H9 (cell line): Measurements from ENCODE around the gene NEURL4. TPM values are rescaled to one million over a fixed set of nuclear protein-coding genes. Genes with fewer than 3 reads are reported as not detected.
"Not testable (repeated sequence)": the region's sequence is repeated elsewhere in the genome, so short reads cannot be mapped to it uniquely, and the experiment has no call there.

Experiments
- DNase-seq: peaks from one replicate; pipeline ENCODE4 v3.0.0-alpha.2; 2017
- H2AFZ ChIP-seq: one replicate; pipeline ENCODE4 v1.6.1; 2013; ENCODE audit warnings: mild to moderate bottlenecking, low read length, control low read depth, moderate library complexity
- H2AK5ac ChIP-seq: 2 replicates; pipeline ENCODE4 v1.6.1; 2013; ENCODE audit warnings: low read length, control low read depth, mixed read lengths; ENCODE audit not compliant: insufficient read length
- H2BK120ac ChIP-seq: one replicate; pipeline ENCODE4 v1.6.1; 2013; ENCODE audit warnings: low read depth, mild to moderate bottlenecking, low read length, control low read depth, inconsistent platforms; ENCODE audit not compliant: poor library complexity, severe bottlenecking
- H2BK12ac ChIP-seq: 2 replicates; pipeline ENCODE4 v1.6.1; 2013; ENCODE audit warnings: low read length, control low read depth, mixed read lengths, low read depth; ENCODE audit not compliant: insufficient read length
- H2BK15ac ChIP-seq: 2 replicates; pipeline ENCODE4 v1.6.1; 2013; ENCODE audit warnings: low read depth, low read length, control low read depth
- H2BK20ac ChIP-seq: one replicate; pipeline ENCODE4 v1.6.1; 2013; ENCODE audit warnings: low read depth, mild to moderate bottlenecking, low read length, control low read depth, inconsistent platforms; ENCODE audit not compliant: poor library complexity, severe bottlenecking
- H2BK5ac ChIP-seq: 2 replicates; pipeline ENCODE4 v1.6.1; 2013; ENCODE audit warnings: low read length, control low read depth, mixed read lengths; ENCODE audit not compliant: insufficient read length
- H3K14ac ChIP-seq: 2 replicates; pipeline ENCODE4 v1.6.1; 2013; ENCODE audit warnings: low read length, control low read depth; ENCODE audit not compliant: insufficient read depth
- H3K18ac ChIP-seq: 2 replicates; pipeline ENCODE4 v1.6.1; 2013; ENCODE audit warnings: low read depth, mild to moderate bottlenecking, mixed read lengths, low read length, control low read depth; ENCODE audit not compliant: insufficient read length
- H3K23ac ChIP-seq: 2 replicates; pipeline ENCODE4 v1.6.1; 2013; ENCODE audit warnings: low read length, control low read depth, mixed read lengths, low read depth; ENCODE audit not compliant: insufficient read length
- H3K23me2 ChIP-seq: 2 replicates; pipeline ENCODE4 v1.6.1; 2013; ENCODE audit warnings: low read depth, mild to moderate bottlenecking, mixed read lengths, low read length, control low read depth; ENCODE audit not compliant: insufficient read length, poor library complexity, severe bottlenecking
- H3K27ac ChIP-seq: 2 replicates; pipeline ENCODE4 v1.5.1; 2013; ENCODE audit warnings: low read length, control low read depth, mixed read lengths, low read depth; ENCODE audit not compliant: insufficient read length
- H3K27me3 ChIP-seq: 2 replicates; pipeline ENCODE4 v1.6.1; 2013; ENCODE audit warnings: low read length, control low read depth, inconsistent platforms; ENCODE audit not compliant: insufficient read depth
- H3K4ac ChIP-seq: 2 replicates; pipeline ENCODE4 v1.6.1; 2013; ENCODE audit warnings: low read depth, mild to moderate bottlenecking, control low read depth, inconsistent platforms, low read length, moderate library complexity
- H3K4me1 ChIP-seq: 2 replicates; pipeline ENCODE4 v1.6.1; 2013; ENCODE audit warnings: low read length, control low read depth, inconsistent platforms; ENCODE audit not compliant: insufficient read depth
- H3K4me2 ChIP-seq: 2 replicates; pipeline ENCODE4 v1.6.1; 2013; ENCODE audit warnings: low read length, control low read depth, mixed read lengths; ENCODE audit not compliant: insufficient read length, insufficient read depth
- H3K56ac ChIP-seq: 2 replicates; pipeline ENCODE4 v1.6.1; 2013; ENCODE audit warnings: low read depth, mild to moderate bottlenecking, mixed read lengths, low read length, control low read depth; ENCODE audit not compliant: insufficient read length
- H3K79me1 ChIP-seq: 2 replicates; pipeline ENCODE4 v1.6.1; 2013; ENCODE audit warnings: low read depth, mild to moderate bottlenecking, moderate library complexity, low read length, control low read depth, inconsistent platforms; ENCODE audit not compliant: insufficient read depth, poor library complexity, severe bottlenecking
- H3K79me2 ChIP-seq: 2 replicates; pipeline ENCODE4 v1.6.1; 2013; ENCODE audit warnings: low read length, control low read depth, inconsistent platforms; ENCODE audit not compliant: insufficient read depth
- H3K9ac ChIP-seq: 2 replicates; pipeline ENCODE4 v1.6.1; 2013; ENCODE audit warnings: low read length, control low read depth, mixed read lengths; ENCODE audit not compliant: insufficient read length; ENCODE audit errors: extremely low read depth
- H3K9me3 ChIP-seq: one replicate; pipeline ENCODE4 v1.6.1; 2013; ENCODE audit warnings: low read depth, low read length, inconsistent platforms; ENCODE audit not compliant: control insufficient read depth
- H3T11ph ChIP-seq: one replicate; pipeline ENCODE4 v1.6.1; 2013; ENCODE audit warnings: mild to moderate bottlenecking, low read length, control low read depth, inconsistent platforms
- H4K20me1 ChIP-seq: one replicate; pipeline ENCODE4 v1.6.1; 2013; ENCODE audit not compliant: control insufficient read depth, insufficient read length, insufficient read depth
- H4K5ac ChIP-seq: 2 replicates; pipeline ENCODE4 v1.6.1; 2013; ENCODE audit warnings: low read depth, mild to moderate bottlenecking, mixed read lengths, low read length, control low read depth; ENCODE audit not compliant: insufficient read length
- H4K8ac ChIP-seq: replicated peaks from 2 replicates; pipeline ENCODE4 v1.6.1; 2013; ENCODE audit warnings: low read length, control low read depth, mixed read lengths, low read depth; ENCODE audit not compliant: insufficient read length
- H4K91ac ChIP-seq: 2 replicates; pipeline ENCODE4 v1.6.1; 2013; ENCODE audit warnings: low read depth, mild to moderate bottlenecking, moderate library complexity, mixed read lengths, low read length, control low read depth; ENCODE audit not compliant: insufficient read length
- H3K27ac Mint-ChIP-seq, 3 experiments: 2 replicates in 2 of 3; 3 replicates in 1 of 3; pipeline ENCODE4 v1.8.0; 2020 to 2021; ENCODE audit warnings: mixed read lengths in 3 of 3, mild to moderate bottlenecking in 1 of 3, moderate library complexity in 1 of 3
- H3K27me3 Mint-ChIP-seq: 2 replicates; pipeline ENCODE4 v1.8.0; 2021; ENCODE audit warnings: low read depth, mild to moderate bottlenecking, moderate library complexity, mixed read lengths
- H3K36me3 Mint-ChIP-seq, 3 experiments: 2 replicates in 2 of 3; 3 replicates in 1 of 3; pipeline ENCODE4 v1.8.0; 2020 to 2021; ENCODE audit warnings: low read depth in 3 of 3, mixed read lengths in 3 of 3; ENCODE audit not compliant: insufficient read depth in 1 of 3
- H3K4me1 Mint-ChIP-seq, 2 experiments: 2 replicates each; pipeline ENCODE4 v1.8.0; 2020; ENCODE audit warnings: mixed read lengths in 2 of 2
- H3K4me3 Mint-ChIP-seq, 2 experiments: 2 replicates in 1 of 2; 3 replicates in 1 of 2; pipeline ENCODE4 v1.8.0; 2020 to 2021; ENCODE audit warnings: mild to moderate bottlenecking in 2 of 2, mixed read lengths in 2 of 2, moderate library complexity in 1 of 2
- H3K9me3 Mint-ChIP-seq, 2 experiments: 2 replicates in 1 of 2; 3 replicates in 1 of 2; pipeline ENCODE4 v1.8.0; 2020; ENCODE audit warnings: mild to moderate bottlenecking in 2 of 2, mixed read lengths in 2 of 2, moderate library complexity in 1 of 2
- WGBS: extraction: QIAGEN DNeasy Blood & Tissue Kit; methylation state at CpG from one replicate; pipeline ENCODE4 v1.1.7; 2013; ENCODE audit warnings: missing lambda C conversion rate, low lambda C conversion rate, mixed read lengths; ENCODE audit not compliant: insufficient read length; ENCODE audit errors: extremely low coverage; 5-methylcytosine and 5-hydroxymethylcytosine counted together
- total RNA-seq: library from RNA; stranded (reverse); gene quantifications from 2 replicates; pipeline ENCODE4 v1.2.1, GENCODE V29; 2021
- TF ChIP-seq, protein P1 (sequence below): fragments of 200-600 bp; sonication (generic); conservative IDR thresholded peaks from 3 replicates; pipeline ENCODE4 v1.8.0; 2021; ENCODE audit warnings: antibody characterized with exemption, mild to moderate bottlenecking

Gene NEURL4
- total RNA-seq, 1 experiment from 2014 or later = 54.8 TPM

- Histone ChIP-seq H3K56ac (no peak overlapping the region), H3K18ac (no peak overlapping the region), H3K23ac (no peak overlapping the region), H2AK5ac (no peak overlapping the region), H3K79me2 (no peaks in the 10 kb centered on the region), H3T11ph (no peak overlapping the region), H4K8ac (no peak overlapping the region), H3K4me2 (no peak overlapping the region), H3K9me3 (no peaks in the 10 kb centered on the region), H2BK120ac (no peak overlapping the region), H3K9ac (no peak overlapping the region), H3K27me3 (no peaks in the 10 kb centered on the region), H2AFZ (no peak overlapping the region), H2BK12ac (no peak overlapping the region), H4K5ac (no peak overlapping the region), H2BK5ac (no peak overlapping the region), H3K23me2 (no peaks in the 10 kb centered on the region), H3K27ac (no peak overlapping the region), H3K14ac (no peak overlapping the region), H2BK15ac (no peak overlapping the region), H2BK20ac (no peak overlapping the region), H3K4me1 (peaks cover 4% of the 10 kb centered on the region; the same call in 1 of the 2 replicates), H4K20me1 (no peaks in the 10 kb centered on the region), H3K79me1 (no peaks in the 10 kb centered on the region), H4K91ac (no peak overlapping the region), H3K4ac (no peak overlapping the region)
- Mint-ChIP-seq H3K27ac (no peak overlapping the region), H3K9me3 (no peaks in the 10 kb centered on the region), H3K27me3 (no peaks in the 10 kb centered on the region; the same call in 1 of the 2 replicates), H3K4me1 (peaks cover 12 to 26% of the 10 kb centered on the region in 2 experiments), H3K36me3 (peaks cover 0 to 2% (median 0%) of the 10 kb centered on the region in 3 experiments; a peak in 2 of 7 replicates), H3K4me3 (no peak overlapping the region)
- TF ChIP-seq, protein P1, sequence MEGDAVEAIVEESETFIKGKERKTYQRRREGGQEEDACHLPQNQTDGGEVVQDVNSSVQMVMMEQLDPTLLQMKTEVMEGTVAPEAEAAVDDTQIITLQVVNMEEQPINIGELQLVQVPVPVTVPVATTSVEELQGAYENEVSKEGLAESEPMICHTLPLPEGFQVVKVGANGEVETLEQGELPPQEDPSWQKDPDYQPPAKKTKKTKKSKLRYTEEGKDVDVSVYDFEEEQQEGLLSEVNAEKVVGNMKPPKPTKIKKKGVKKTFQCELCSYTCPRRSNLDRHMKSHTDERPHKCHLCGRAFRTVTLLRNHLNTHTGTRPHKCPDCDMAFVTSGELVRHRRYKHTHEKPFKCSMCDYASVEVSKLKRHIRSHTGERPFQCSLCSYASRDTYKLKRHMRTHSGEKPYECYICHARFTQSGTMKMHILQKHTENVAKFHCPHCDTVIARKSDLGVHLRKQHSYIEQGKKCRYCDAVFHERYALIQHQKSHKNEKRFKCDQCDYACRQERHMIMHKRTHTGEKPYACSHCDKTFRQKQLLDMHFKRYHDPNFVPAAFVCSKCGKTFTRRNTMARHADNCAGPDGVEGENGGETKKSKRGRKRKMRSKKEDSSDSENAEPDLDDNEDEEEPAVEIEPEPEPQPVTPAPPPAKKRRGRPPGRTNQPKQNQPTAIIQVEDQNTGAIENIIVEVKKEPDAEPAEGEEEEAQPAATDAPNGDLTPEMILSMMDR = no peak
- no peak for DNase-seq
- no CpG with 5 or more reads among the region's 2 CpGs for WGBS
These were observed 11.0 kb upstream of the NEURL4 start for GRCh38 chr17:7340179-7340578.

- H4K91ac ChIP-seq, H3K23me2 ChIP-seq, H4K8ac ChIP-seq, H3K36me3 Mint-ChIP-seq, H2BK20ac ChIP-seq, H2AFZ ChIP-seq, H3K27me3 Mint-ChIP-seq, H3K14ac ChIP-seq, H2BK5ac ChIP-seq, H3K23ac ChIP-seq, H3K4ac ChIP-seq, H3T11ph ChIP-seq, H3K79me1 ChIP-seq, H3K18ac ChIP-seq, H2BK12ac ChIP-seq, H4K5ac ChIP-seq, H3K9me3 Mint-ChIP-seq, H2BK120ac ChIP-seq, H3K9ac ChIP-seq, H4K20me1 ChIP-seq, H3K56ac ChIP-seq, H3K27me3 ChIP-seq, H3K9me3 ChIP-seq, H3K27ac ChIP-seq, H2BK15ac ChIP-seq, H3K79me2 ChIP-seq, H2AK5ac ChIP-seq, DNase-seq, H3K4me1 ChIP-seq: not testable (repeated sequence)
- H3K4me3 Mint-ChIP-seq = peak overlapping the region in 1 of 2 experiments; percentile 63; a peak in 1 of 5 replicates
- WGBS = no CpG with 5 or more reads among the region's 7 CpGs
- H3K27ac Mint-ChIP-seq = peak overlapping the region; percentile 28 to 89 (median 76); a peak in 4 of 7 replicates
- peaks cover 15 to 29% of the 10 kb centered on the region in 2 experiments for H3K4me1 Mint-ChIP-seq
- peak overlapping the region; percentile 25 for H3K4me2 ChIP-seq
These were observed 8.5 kb upstream of the NEURL4 start for GRCh38 chr17:7337600-7337999.
